Upper lobe of left lung (tissue), 6 donors: ENCODE measurements around the gene MYH16. TPM values are rescaled to one million over a fixed set of nuclear protein-coding genes. Genes with fewer than 3 reads are reported as not detected.
A peak's percentile ranks its signal among the peaks of the same experiment; 100 is the strongest.

Experiments used
- ATAC-seq, 2 donors: fragments of 200-7000 bp; cut with Tn5 transposase; one replicate each; pipeline ENCODE4 v1.9.1; 2022; ENCODE audit warnings: mild to moderate bottlenecking in 2 of 2, moderate library complexity in 2 of 2; ENCODE audit not compliant: low FRiP score in 2 of 2
- DNase-seq, 2 donors: peaks; one replicate each; pipeline ENCODE4 v3.0.0-alpha.2; 2019 to 2020
- H3K27ac ChIP-seq, 4 donors: fragments of 200-600 bp; sonication (generic); one replicate each; pipeline ENCODE4 v1.5.1; 2016 to 2019
- H3K27me3 ChIP-seq, 4 donors: fragments of 200-600 bp; sonication (generic); one replicate each; pipeline ENCODE4 v1.5.1; 2017 to 2019
- H3K36me3 ChIP-seq, 4 donors: fragments of 200-600 bp; sonication (generic); one replicate each; pipeline ENCODE4 v1.5.1; 2016 to 2019
- H3K4me1 ChIP-seq, 4 donors: fragments of 200-600 bp; sonication (generic); one replicate each; pipeline ENCODE4 v1.5.1; 2018 to 2019
- H3K4me3 ChIP-seq, 4 donors: fragments of 200-600 bp; sonication (generic); one replicate each; pipeline ENCODE4 v1.5.1; 2017 to 2019; ENCODE audit warnings: mild to moderate bottlenecking in 2 of 4, moderate library complexity in 1 of 4
- H3K9me3 ChIP-seq, 4 donors: fragments of 200-600 bp; sonication (generic); one replicate each; pipeline ENCODE4 v1.5.1; 2018 to 2019
- CTCF ChIP-seq, 6 experiments: fragments of 450-650 bp in 4 of 6; fragments of 200-600 bp in 2 of 6; sonication (generic) in 2 of 6; IDR thresholded peaks; one replicate each; pipeline ENCODE4 v1.5.1; 2016 to 2019; ENCODE audit warnings: antibody characterized with exemption in 6 of 6
- EP300 ChIP-seq, 4 donors: sonication (generic); formaldehyde crosslinking; IDR thresholded peaks; one replicate each; pipeline ENCODE4 v1.5.1; 2017; ENCODE audit warnings: antibody characterized with exemption in 4 of 4, control low read depth in 2 of 4
- POLR2A ChIP-seq, 4 donors: fragments of 450-650 bp; IDR thresholded peaks; one replicate each; pipeline ENCODE4 v1.5.1; 2016 to 2017; ENCODE audit warnings: antibody characterized with exemption in 4 of 4, mild to moderate bottlenecking in 2 of 4
- POLR2AphosphoS5 ChIP-seq, 2 donors: sonication (generic); formaldehyde crosslinking; IDR thresholded peaks; one replicate each; pipeline ENCODE4 v1.5.1; 2017; ENCODE audit warnings: antibody characterized with exemption in 2 of 2
- WGBS, 2 donors: methylation state at CpG; one replicate each; pipeline ENCODE4 v1.1.5; 2017 to 2018; 5-methylcytosine and 5-hydroxymethylcytosine counted together
- total RNA-seq, 6 donors: library from RNA; depleted of rRNA in 4 of 6; stranded (reverse); fragments of >200 nt in 4 of 6; gene quantifications; one replicate each; pipeline versions ENCODE4 v1.1.0 to v1.2.1, GENCODE V29; 2016 to 2021
- donor health status: DM: no; HTN: no; CAD: no; lungs with moderate emphysema.
- donor health status: DM: no; HTN: yes; CAD: no; lungs with severe emphysema.

Gene MYH16
- total RNA-seq, 6 donors from 2014 or later: 0.17 TPM; not detected in 5

- no peak for ATAC-seq
- Histone ChIP-seq H3K27ac (no peak overlapping the region), H3K9me3 (no peaks in the 10 kb centered on the region), H3K27me3 (no peaks in the 10 kb centered on the region), H3K4me3 (no peak overlapping the region), H3K4me1 (no peaks in the 10 kb centered on the region), H3K36me3 (no peaks in the 10 kb centered on the region)
- DNase-seq: no peak
- WGBS, 2 donors: 77 to 83% methylated on average over 10 of the region's 10 CpGs
- TF ChIP-seq POLR2AphosphoS5 (IDR thresholded peaks at IDR 0.05): peak in 1 of 2 donors; percentile 23
- TF ChIP-seq POLR2A (IDR thresholded peaks at IDR 0.05): no peak
- TF ChIP-seq CTCF (IDR thresholded peaks at IDR 0.05): no peak
- no peak for TF ChIP-seq EP300 (IDR thresholded peaks at IDR 0.05)
These were observed 18.5 kb downstream of the MYH16 start for GRCh38 chr7:99290980-99291607.

DNA sequence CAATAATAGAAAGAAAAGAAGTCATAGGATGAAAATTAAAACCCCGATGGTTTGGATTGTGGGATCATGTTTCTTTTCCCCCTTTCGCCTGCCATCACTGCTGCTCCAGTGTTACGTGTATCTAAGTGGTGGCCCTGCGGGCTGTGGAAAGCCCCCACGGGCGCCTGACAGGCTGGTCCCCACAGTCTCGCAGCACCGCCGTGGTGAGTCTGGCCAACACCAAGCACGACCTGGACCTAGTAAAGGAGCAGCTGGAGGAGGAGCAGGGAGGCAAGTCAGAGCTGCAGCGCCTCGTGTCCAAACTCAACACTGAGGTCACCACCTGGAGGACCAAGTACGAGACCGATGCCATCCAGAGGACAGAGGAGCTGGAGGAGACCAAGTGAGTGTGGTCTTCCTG is 19.5 kb downstream of the MYH16 start:
- H3K27ac ChIP-seq: no peak overlapping the region
- no peaks in the 10 kb centered on the region for H3K27me3 ChIP-seq
- DNase-seq (no peak), ATAC-seq (no peak)
- no peak overlapping the region for H3K4me3 ChIP-seq
- TF ChIP-seq CTCF (IDR thresholded peaks at IDR 0.05): no peak
- no peak for TF ChIP-seq EP300 (IDR thresholded peaks at IDR 0.05)
- TF ChIP-seq POLR2AphosphoS5 (IDR thresholded peaks at IDR 0.05): no peak
- no peak for TF ChIP-seq POLR2A (IDR thresholded peaks at IDR 0.05)
- WGBS, 2 donors: 92 to 94% methylated on average over 12 to 14 of the region's 14 CpGs
- H3K36me3 ChIP-seq: no peaks in the 10 kb centered on the region
- H3K9me3 ChIP-seq: no peaks in the 10 kb centered on the region
- no peaks in the 10 kb centered on the region for H3K4me1 ChIP-seq

DNA sequence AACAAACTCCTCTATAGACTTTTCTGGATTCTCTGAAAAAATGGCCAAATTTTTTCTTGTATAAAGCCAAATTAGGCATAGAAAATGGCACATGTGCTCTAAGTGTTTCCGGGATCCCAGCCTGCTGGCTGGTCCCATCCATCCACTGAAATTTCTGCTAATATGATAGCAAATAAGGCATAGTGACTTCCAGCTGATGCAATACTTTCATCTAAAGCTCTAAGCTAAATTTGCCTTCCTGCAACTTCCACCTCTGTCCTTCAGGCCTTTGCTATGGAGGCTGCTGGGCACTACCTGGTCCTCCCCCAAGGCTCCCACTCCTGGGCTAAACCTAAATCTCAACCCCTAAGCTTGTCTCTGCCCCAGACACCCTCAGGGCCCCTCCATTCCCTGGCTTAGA is 20.5 kb downstream of the MYH16 start:
- no peaks in the 10 kb centered on the region for H3K9me3 ChIP-seq
- 94 to 100% methylated on average over 1 of the region's 1 CpG for WGBS, 2 donors
- H3K27me3 ChIP-seq: no peaks in the 10 kb centered on the region
- H3K4me1 ChIP-seq: no peaks in the 10 kb centered on the region
- H3K27ac ChIP-seq: no peak overlapping the region
- TF ChIP-seq CTCF (IDR thresholded peaks at IDR 0.05): no peak
- no peak for TF ChIP-seq POLR2A (IDR thresholded peaks at IDR 0.05)
- TF ChIP-seq POLR2AphosphoS5 (IDR thresholded peaks at IDR 0.05): no peak
- TF ChIP-seq EP300 (IDR thresholded peaks at IDR 0.05): no peak
- DNase-seq (no peak), ATAC-seq (no peak)
- H3K36me3 ChIP-seq: no peaks in the 10 kb centered on the region
- H3K4me3 ChIP-seq: no peak overlapping the region

GRCh38 chr7:99293650-99294049 is 21.0 kb downstream of the MYH16 start:
- WGBS, 2 donors: 68 to 70% methylated on average over 3 to 4 of the region's 4 CpGs
- H3K4me3 ChIP-seq: no peak overlapping the region
- H3K9me3 ChIP-seq: no peaks in the 10 kb centered on the region
- H3K36me3 ChIP-seq: no peaks in the 10 kb centered on the region
- no peak for ATAC-seq
- H3K4me1 ChIP-seq: no peaks in the 10 kb centered on the region
- no peak overlapping the region for H3K27ac ChIP-seq
- DNase-seq: no peak
- H3K27me3 ChIP-seq: no peaks in the 10 kb centered on the region
- TF ChIP-seq EP300 (IDR thresholded peaks at IDR 0.05): no peak
- no peak for TF ChIP-seq CTCF (IDR thresholded peaks at IDR 0.05)
- no peak for TF ChIP-seq POLR2A (IDR thresholded peaks at IDR 0.05)
- no peak for TF ChIP-seq POLR2AphosphoS5 (IDR thresholded peaks at IDR 0.05)

- DNase-seq (no peak), ATAC-seq (no peak)
- 73 to 82% methylated on average over 5 of the region's 5 CpGs for WGBS, 2 donors
- no peak overlapping the region for H3K4me3 ChIP-seq
- H3K9me3 ChIP-seq: no peaks in the 10 kb centered on the region
- no peaks in the 10 kb centered on the region for H3K36me3 ChIP-seq
- no peak overlapping the region for H3K27ac ChIP-seq
- no peaks in the 10 kb centered on the region for H3K4me1 ChIP-seq
- TF ChIP-seq EP300 (IDR thresholded peaks at IDR 0.05) (no peak), POLR2A (IDR thresholded peaks at IDR 0.05) (no peak), CTCF (IDR thresholded peaks at IDR 0.05) (no peak), POLR2AphosphoS5 (IDR thresholded peaks at IDR 0.05) (no peak)
- H3K27me3 ChIP-seq: no peaks in the 10 kb centered on the region
These were observed 23.8 kb downstream of the MYH16 start for GRCh38 chr7:99296471-99296870.
